K562 (cell line): Measurements from ENCODE around the gene TBX10. TPM values are rescaled to one million over a fixed set of nuclear protein-coding genes. Genes with fewer than 3 reads are reported as not detected.
A peak's percentile ranks its signal among the peaks of the same experiment; 100 is the strongest.

ENCODE experiments used
- ATF7 ChIP-seq: fragments of 450-650 bp; IDR thresholded peaks from 2 replicates; pipeline ENCODE4 v1.7.1; 2014; ENCODE audit warnings: mild to moderate bottlenecking, moderate library complexity
- CTCFL ChIP-seq: IDR thresholded peaks from 2 replicates; pipeline ENCODE4 v1.6.1; 2011; ENCODE audit warnings: borderline replicate concordance, low read depth, mild to moderate bottlenecking, moderate library complexity, low read length; ENCODE audit not compliant: insufficient read depth, poor library complexity, severe bottlenecking
- DACH1 ChIP-seq: fragments of 450-650 bp; IDR thresholded peaks from 2 replicates; pipeline ENCODE4 v1.6.1; 2018; ENCODE audit not compliant: partially characterized antibody
- E2F3 ChIP-seq: fragments of 250-450 bp; sonication (Bioruptor Pico); IDR thresholded peaks from 2 replicates; pipeline ENCODE4 v1.4.0; 2020; ENCODE audit warnings: mild to moderate bottlenecking
- ILF3 ChIP-seq: fragments of 450-650 bp; IDR thresholded peaks from 2 replicates; pipeline ENCODE4 v1.6.1; 2018; ENCODE audit warnings: antibody characterized with exemption, mild to moderate bottlenecking, moderate library complexity, borderline replicate concordance
- KAT8 ChIP-seq: fragments of 450-650 bp; IDR thresholded peaks from 2 replicates; pipeline ENCODE4 v1.6.1; 2016; ENCODE audit warnings: low read depth, mild to moderate bottlenecking
- KDM2B ChIP-seq: fragments of 250-450 bp; sonication (Bioruptor Pico); IDR thresholded peaks from 2 replicates; pipeline ENCODE4 v1.8.0; 2021; ENCODE audit warnings: mild to moderate bottlenecking, moderate library complexity
- MAFG ChIP-seq: fragments of 450-650 bp; conservative IDR thresholded peaks from 2 replicates; pipeline ENCODE4 v1.6.1; 2016; ENCODE audit warnings: missing genetic modification characterization, missing compliant biosample characterization
- MCM7 ChIP-seq, 2 experiments: fragments of 450-650 bp; IDR thresholded peaks; 2 replicates each; pipeline ENCODE4 v1.6.1; 2016 to 2018
- MXD1 ChIP-seq: fragments of 250-450 bp; sonication (Bioruptor Pico); IDR thresholded peaks from 2 replicates; pipeline ENCODE4 v1.8.0; 2021; ENCODE audit warnings: borderline replicate concordance, mild to moderate bottlenecking, moderate library complexity; ENCODE audit not compliant: poor library complexity, severe bottlenecking
- RB1 ChIP-seq: fragments of 450-650 bp; IDR thresholded peaks from 2 replicates; pipeline ENCODE4 v1.6.1; 2017; ENCODE audit warnings: low read depth, mild to moderate bottlenecking
- SNRNP70 ChIP-seq: fragments of 200-400 bp; formaldehyde crosslinking; optimal IDR thresholded peaks from 2 replicates; pipeline ENCODE3; 2017; ENCODE audit warnings: low read depth, low read length
- TAF15 ChIP-seq: fragments of 200-400 bp; formaldehyde crosslinking; IDR thresholded peaks from 2 replicates; pipeline ENCODE4 v1.6.1; 2017; ENCODE audit warnings: mild to moderate bottlenecking, low read depth, low read length, moderate library complexity
- TCFL5 ChIP-seq: fragments of 250-450 bp; sonication (Bioruptor Pico); conservative IDR thresholded peaks from 2 replicates; pipeline ENCODE4 v1.6.1; 2021; ENCODE audit warnings: mild to moderate bottlenecking, moderate library complexity, matching md5 sums
- TEAD1 ChIP-seq, 2 experiments: fragments of 450-650 bp in 1 of 2; sonication (generic) in 1 of 2; formaldehyde crosslinking; IDR thresholded peaks; 2 replicates each; pipeline versions ENCODE4 v1.4.0 to v1.8.0; 2020 to 2022; ENCODE audit warnings: mild to moderate bottlenecking in 2 of 2, missing genetic modification reagents in 1 of 2
- THRAP3 ChIP-seq: fragments of 450-650 bp; IDR thresholded peaks from 2 replicates; pipeline ENCODE4 v1.6.1; 2016; ENCODE audit warnings: mild to moderate bottlenecking, inconsistent platforms, borderline replicate concordance
- ZNF12 ChIP-seq: sonication (generic); formaldehyde crosslinking; IDR thresholded peaks from 2 replicates; pipeline ENCODE4 v1.4.0; 2020; ENCODE audit warnings: mild to moderate bottlenecking, missing genetic modification reagents
- ZNF696 ChIP-seq: fragments of 250-450 bp; sonication (Bioruptor Pico); conservative IDR thresholded peaks from 2 replicates; pipeline ENCODE4 v1.4.0; 2020; ENCODE audit warnings: mild to moderate bottlenecking, moderate library complexity
- ZSCAN32 ChIP-seq: fragments of 450-650 bp; formaldehyde crosslinking; IDR thresholded peaks from 2 replicates; pipeline ENCODE4 v1.4.0; 2020; ENCODE audit warnings: mild to moderate bottlenecking, moderate library complexity
- polyA plus RNA-seq, 8 experiments: library from polyadenylated mRNA; depleted of rRNA in 4 of 8; stranded (reverse) in 5 of 8; unstranded in 3 of 8; fragments of >200 nt; fragmentation: Nextera tagmentation in 2 of 8; fragmentation: Illumina TruSeq in 1 of 8; extraction: Ambion mirVana in 2 of 8; extraction: Trizol in 1 of 8; gene quantifications; 2 replicates each; pipeline versions ENCODE4 v1.2.1 to v1.2.3, GENCODE V29; 2011 to 2014; ENCODE audit warnings: inconsistent platforms in 1 of 8, missing spikeins in 1 of 8
- total RNA-seq, 7 experiments: library from RNA; depleted of rRNA in 6 of 7; stranded (reverse); fragments of >200 nt in 6 of 7; fragmentation: Illumina TruSeq in 2 of 7; extraction: Trizol in 2 of 7; gene quantifications; 2 replicates each; pipeline versions ENCODE4 v1.2.1 to v1.2.3, GENCODE V29; 2011 to 2021; ENCODE audit warnings: low replicate concordance in 1 of 7
- TF ChIP-seq, protein P1 (sequence below): sonication (generic); formaldehyde crosslinking; IDR thresholded peaks from 2 replicates; pipeline ENCODE4 v1.8.0; 2022; ENCODE audit warnings: mild to moderate bottlenecking, missing genetic modification reagents
- TF ChIP-seq, protein P2 (sequence below): fragments of 200-800 bp; sonication (Bioruptor generic); IDR thresholded peaks from 2 replicates; pipeline ENCODE4 v1.6.1; 2017; ENCODE audit warnings: missing genetic modification characterization, missing compliant biosample characterization
- TF ChIP-seq, protein P3 (sequence below): conservative IDR thresholded peaks from 2 replicates; pipeline ENCODE4 v1.6.1; 2011; ENCODE audit warnings: low read depth, mild to moderate bottlenecking, low read length; ENCODE audit not compliant: control insufficient read depth

The TBX10 gene
- total and polyA plus RNA-seq, 9 of the 15 experiments (the other 6 are each of a cell fraction or from before 2014, with no cell fraction given) = not detected

DNA sequence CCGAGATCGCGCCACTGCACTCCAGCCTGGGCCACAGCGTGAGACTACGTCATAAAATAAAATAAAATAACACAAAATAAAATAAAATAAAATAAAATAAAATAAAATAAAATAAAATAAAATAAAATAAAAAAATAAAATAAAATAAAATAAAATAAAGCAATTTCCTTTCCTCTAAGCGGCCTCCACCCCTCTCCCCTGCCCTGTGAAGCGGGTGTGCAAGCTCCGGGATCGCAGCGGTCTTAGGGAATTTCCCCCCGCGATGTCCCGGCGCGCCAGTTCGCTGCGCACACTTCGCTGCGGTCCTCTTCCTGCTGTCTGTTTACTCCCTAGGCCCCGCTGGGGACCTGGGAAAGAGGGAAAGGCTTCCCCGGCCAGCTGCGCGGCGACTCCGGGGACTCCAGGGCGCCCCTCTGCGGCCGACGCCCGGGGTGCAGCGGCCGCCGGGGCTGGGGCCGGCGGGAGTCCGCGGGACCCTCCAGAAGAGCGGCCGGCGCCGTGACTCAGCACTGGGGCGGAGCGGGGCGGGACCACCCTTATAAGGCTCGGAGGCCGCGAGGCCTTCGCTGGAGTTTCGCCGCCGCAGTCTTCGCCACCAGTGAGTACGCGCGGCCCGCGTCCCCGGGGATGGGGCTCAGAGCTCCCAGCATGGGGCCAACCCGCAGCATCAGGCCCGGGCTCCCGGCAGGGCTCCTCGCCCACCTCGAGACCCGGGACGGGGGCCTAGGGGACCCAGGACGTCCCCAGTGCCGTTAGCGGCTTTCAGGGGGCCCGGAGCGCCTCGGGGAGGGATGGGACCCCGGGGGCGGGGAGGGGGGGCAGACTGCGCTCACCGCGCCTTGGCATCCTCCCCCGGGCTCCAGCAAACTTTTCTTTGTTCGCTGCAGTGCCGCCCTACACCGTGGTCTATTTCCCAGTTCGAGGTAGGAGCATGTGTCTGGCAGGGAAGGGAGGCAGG is 56.0 kb downstream of the TBX10 start, which contains the start of gene GSTP1 (continued):
- TF ChIP-seq, protein P1, sequence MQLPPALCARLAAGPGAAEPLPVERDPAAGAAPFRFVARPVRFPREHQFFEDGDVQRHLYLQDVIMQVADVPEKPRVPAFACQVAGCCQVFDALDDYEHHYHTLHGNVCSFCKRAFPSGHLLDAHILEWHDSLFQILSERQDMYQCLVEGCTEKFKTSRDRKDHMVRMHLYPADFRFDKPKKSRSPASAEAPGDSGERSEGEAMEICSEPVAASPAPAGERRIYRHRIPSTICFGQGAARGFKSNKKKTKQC (CRISPR knock-in tag) = peak; percentile 66; the same call in 1 of the 2 replicates
- TF ChIP-seq ZSCAN32 (CRISPR knock-in tag) (no peak), KAT8 (no peak), ZNF696 (CRISPR knock-in tag) (no peak), TCFL5 (no peak), ILF3 (peak; percentile 87; the same call in 1 of the 2 replicates), DACH1 (no peak), KDM2B (no peak), MCM7 (IDR thresholded peaks at IDR 0.05) (no peak), SNRNP70 (no peak), TEAD1 (CRISPR knock-in tag; IDR thresholded peaks at IDR 0.05) (peak; percentile 4 to 91; a peak in 2 of 4 replicates), TAF15 (no peak), E2F3 (CRISPR knock-in tag) (peak; percentile 38; the same call in 1 of the 2 replicates), THRAP3 (no peak), MAFG (tag) (peak; percentile 74), CTCFL (no peak), ZNF12 (CRISPR knock-in tag) (no peak), RB1 (peak; percentile 98), MXD1 (no peak), ATF7 (peak; percentile 83)
- TF ChIP-seq, protein P2, sequence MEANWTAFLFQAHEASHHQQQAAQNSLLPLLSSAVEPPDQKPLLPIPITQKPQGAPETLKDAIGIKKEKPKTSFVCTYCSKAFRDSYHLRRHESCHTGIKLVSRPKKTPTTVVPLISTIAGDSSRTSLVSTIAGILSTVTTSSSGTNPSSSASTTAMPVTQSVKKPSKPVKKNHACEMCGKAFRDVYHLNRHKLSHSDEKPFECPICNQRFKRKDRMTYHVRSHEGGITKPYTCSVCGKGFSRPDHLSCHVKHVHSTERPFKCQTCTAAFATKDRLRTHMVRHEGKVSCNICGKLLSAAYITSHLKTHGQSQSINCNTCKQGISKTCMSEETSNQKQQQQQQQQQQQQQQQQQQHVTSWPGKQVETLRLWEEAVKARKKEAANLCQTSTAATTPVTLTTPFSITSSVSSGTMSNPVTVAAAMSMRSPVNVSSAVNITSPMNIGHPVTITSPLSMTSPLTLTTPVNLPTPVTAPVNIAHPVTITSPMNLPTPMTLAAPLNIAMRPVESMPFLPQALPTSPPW (CRISPR knock-in tag) = peak; percentile 57; the same call in 1 of the 2 replicates
- TF ChIP-seq, protein P3, sequence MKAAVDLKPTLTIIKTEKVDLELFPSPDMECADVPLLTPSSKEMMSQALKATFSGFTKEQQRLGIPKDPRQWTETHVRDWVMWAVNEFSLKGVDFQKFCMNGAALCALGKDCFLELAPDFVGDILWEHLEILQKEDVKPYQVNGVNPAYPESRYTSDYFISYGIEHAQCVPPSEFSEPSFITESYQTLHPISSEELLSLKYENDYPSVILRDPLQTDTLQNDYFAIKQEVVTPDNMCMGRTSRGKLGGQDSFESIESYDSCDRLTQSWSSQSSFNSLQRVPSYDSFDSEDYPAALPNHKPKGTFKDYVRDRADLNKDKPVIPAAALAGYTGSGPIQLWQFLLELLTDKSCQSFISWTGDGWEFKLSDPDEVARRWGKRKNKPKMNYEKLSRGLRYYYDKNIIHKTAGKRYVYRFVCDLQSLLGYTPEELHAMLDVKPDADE = peak; percentile 73; the same call in 1 of the 2 replicates
